ENCODE results near the gene CERS6. TPM values are rescaled to one million over a fixed set of nuclear protein-coding genes. Genes with fewer than 3 reads are reported as not detected.

CERS6 gene
- total RNA-seq, 1 experiment from 2014 or later: not detected

Small RNA genes lying within 50 kb of the gene (small RNA-seq; reads per million reads assigned to genes)
- gene MIR4774: not detected
- not detected for gene RN7SL813P
- not detected for gene RNU6-766P

Other genes with a start within 250 kb of the CERS6 start
- 30.2 and 56.9 TPM in 2 replicates for gene STK39, start 208.7 kb upstream of the CERS6 start, total RNA-seq (2014; rRNA removed; shearing (Covaris generic); ENCODE audit: low replicate concordance)

All from Karpas-422 (cell line).